Measurements from ENCODE around the gene ABCC5.
"Not testable (repeated sequence)": the region's sequence is repeated elsewhere in the genome, so short reads cannot be mapped to it uniquely, and the experiment has no call there.

The ABCC5 gene

DNA sequence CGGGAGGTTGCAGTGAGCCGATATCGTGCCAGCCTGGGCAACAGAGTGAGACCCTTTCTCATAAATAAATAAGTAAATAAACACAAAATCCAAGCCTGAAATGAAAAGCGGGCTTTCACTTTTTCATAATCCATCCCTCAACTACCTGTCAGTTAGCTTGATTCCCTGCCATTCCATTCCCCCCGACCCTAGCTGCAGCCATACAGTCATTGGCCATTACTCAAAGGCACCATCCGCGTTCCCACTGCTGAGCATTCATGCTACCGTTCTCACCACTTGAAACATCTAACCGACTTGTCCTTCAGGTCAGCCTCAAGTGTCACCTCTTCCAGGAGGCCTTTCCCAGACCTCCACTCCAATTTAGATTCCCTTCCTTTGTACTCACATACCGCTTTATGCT is 131.9 kb downstream of the ABCC5 start:
- DNase-seq (ENCODE audit: low spot score): no peak

DNA sequence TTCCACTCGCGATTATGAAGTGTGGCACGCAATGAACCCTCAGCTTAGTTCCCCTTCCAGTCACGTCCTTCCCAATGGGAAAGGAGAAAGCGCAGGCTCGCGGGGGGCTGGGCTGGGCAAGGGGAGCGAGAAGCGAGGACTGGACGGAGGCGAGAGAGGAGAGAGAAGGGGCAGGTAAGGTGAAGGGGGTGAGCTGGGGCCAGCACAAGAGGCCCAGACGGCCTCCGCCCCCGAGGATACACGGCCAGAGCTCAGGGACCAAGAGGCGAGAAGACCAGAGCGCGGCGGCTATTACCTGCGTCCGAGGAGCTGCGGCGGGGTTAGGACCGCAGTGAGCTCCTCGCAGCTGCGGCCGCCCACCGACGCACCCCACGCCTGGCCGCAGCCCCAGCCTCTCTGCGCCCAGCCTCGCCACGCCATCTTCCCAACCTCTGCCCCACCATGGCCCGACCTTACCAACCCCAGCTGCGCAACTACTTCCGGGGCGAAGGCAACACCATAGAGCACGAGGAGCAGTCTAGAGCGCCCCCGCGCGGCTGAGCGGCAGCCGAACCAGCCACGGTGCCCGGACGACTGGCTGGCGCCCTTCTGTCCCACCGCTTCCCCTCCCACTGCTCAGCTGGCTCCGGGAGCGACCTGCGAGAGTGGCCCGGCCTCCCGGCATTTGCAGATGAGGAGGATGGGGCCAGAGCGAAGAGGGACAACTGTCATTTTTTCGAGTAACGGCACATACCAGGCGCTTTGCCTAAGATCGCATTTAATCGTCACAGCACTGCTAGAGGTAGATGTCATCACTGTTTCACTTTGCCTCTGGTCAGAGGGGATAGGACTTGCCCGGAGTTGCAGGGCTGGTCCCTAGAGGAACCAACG is 133.0 kb downstream of the ABCC5 start, which contains the start of gene PARL:
PARL (minus strand) TSS at position 454 of the 870 bp plus-strand sequence; CDS start at position 420, 34 bp downstream.
- DNase-seq (ENCODE audit: low spot score): peak; percentile 95

DNA sequence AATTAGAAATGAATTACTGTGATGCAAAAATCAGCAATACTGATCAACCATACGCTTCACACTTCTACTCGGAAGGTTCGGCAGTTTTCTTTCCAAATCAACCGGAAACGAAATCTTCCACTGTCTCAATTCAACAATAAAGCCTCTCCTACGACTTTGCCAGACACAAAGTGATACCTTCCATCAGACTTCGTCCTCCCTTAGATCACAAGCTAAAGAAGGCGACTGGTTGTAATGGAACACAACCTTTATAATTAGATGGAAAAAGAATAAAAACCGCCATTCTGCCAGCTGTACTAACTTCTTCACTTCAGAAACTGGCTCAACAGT is 133.6 kb downstream of the ABCC5 start:
- no peak for DNase-seq (ENCODE audit: low spot score)

DNA sequence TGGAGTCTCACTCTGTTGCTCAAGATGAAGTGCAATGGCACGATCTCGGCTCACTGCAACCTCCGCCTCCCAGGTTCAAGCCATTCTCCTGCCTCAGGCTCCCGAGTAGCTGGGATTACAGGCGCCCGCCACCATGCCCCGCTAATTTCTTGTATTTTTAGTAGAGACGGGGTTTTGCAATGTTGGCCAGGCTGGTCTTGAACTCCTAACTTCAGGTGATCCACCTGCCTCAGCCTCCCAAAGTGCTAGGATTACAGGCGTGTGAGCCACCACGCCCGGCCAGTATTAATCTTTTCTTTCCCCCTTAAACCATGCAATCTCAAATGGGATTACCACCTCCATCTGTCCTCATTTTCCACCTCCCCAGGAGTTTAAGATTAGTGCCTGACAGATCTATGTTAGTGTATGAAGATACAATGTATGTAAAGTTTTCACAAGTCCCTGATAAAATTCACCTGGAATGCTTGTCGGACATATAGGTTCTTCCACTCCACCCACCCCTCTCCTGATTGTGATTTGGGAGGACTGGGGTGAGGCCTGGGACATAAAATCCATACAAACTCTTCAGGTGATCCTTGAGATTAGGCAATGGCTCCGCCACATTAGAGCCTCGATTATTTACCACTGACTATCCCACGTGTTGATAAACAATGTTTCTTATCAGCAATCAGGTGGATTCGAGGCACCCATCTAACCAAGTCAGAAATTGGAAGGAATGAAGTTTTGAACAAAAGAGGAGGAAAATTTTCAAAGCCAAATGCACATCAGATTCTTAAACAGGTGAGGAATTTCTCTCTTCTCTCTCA is 134.2 kb downstream of the ABCC5 start:
- DNase-seq (ENCODE audit: low spot score): no peak

DNA sequence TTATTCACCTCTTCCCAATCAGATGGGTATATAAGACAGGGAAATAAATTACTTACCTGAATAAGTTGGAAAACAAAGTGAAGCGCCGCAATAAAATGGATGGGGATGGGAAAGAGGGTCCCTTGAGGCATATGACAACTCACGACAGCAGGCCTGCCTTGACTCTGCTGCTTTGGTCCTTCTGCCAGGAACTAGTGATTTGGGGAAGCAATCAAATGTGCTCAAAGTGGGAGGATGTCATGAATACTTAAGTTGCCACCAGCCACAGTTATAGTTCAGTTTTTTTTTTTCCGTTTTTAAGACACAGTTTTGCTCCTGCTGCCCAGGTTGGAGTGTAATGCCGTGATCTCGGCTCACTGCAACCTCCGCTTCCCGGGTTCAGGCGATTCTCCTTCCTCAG is 137.6 kb downstream of the ABCC5 start:
- DNase-seq (ENCODE audit: low spot score): no peak

DNA sequence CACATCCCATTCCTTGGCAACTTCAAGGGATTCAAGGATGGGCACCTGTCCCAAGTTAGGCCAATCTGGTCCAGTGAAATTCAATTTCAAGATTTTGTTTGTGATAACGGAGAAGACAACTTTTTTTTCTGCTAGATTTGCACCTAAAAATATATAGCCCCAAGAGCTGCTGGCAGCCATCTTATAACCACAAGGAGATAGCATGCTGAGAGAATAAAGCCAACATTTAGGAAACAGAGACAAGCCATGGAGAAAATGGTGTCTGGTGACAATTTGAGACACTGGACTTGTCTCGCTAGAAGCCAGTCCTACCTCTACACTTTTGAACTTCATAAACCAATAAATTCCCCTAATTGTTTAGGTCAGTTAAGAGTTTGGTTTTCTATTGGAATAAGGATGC is 138.4 kb downstream of the ABCC5 start:
- DNase-seq (ENCODE audit: low spot score): no peak

DNA sequence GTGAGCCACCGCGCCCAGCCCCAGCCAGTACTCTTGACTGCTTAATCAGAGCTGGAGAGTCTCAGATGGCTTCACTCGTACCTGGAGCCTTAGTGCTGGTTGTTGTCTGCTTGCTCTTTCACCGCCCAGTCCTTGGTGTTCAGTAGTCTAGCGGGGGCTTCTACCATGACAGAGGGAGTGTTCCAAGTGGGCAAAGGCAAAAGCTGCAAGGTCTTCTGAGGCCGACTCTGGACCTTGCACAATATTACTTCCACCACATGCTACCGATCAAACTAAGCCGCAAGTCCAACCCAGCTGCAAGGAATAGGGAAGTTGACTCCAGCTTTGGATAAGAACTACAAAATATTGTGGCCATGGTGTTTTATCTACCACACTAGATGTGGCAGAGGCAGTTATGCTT is 139.6 kb downstream of the ABCC5 start:
- DNase-seq (ENCODE audit: low spot score): no peak

DNA sequence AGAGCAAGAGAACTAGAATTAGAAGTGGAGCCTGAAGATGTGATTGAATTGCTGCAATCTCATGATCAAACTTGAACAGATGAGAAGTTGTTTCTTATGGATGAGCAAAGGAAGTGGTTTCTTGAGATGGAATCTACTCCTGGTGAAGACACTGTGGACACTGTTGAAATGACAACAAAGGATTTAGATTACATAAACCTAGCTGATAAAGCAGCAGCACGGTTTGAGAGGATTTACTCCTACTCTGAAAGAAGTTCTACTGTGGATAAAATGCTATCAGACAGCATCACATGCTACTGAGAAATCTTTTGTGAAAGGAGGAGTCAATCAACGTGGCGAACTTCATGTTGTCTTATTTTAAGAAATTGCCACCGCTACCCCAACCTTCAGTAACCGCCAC is 140.5 kb downstream of the ABCC5 start:
- DNase-seq (ENCODE audit: low spot score): not testable (repeated sequence)

DNA sequence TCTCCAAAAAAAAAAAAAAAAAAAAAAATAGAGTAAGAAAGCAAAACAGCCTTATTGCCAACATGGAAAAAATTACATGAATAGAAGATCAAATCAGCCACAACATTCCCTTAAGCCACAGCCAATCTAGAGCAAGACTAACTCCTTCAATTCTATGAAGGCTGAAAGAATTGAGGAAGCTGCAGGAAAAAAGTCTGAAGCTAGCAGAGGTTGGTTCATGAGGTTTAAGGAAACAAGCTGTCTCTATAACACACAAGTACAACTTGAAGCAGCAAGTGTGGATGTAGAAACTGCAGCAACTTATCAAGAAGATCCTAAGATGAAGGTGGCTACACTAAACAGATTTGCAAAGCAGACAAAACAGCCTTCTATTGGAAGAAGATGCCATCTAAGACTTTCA is 142.3 kb downstream of the ABCC5 start:
- DNase-seq (ENCODE audit: low spot score): no peak

DNA sequence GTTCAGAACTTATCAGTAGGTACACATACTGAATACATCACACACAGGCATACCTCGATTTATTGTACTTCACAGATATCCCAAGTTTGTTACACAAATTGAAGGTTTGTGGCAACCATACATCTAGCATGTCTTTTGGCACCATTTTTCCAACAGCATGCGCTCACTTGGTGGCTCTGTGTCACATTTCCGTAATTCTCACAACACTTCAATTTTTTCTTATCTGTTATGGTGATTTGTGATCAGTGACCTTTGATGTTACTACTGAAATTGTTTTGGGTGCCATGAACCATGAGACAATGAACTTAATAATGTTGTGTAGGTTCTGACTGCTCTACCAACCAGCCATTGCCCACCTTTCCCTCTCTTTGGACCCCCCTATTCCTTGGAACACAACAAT is 143.8 kb downstream of the ABCC5 start:
- DNase-seq (ENCODE audit: low spot score): no peak

DNA sequence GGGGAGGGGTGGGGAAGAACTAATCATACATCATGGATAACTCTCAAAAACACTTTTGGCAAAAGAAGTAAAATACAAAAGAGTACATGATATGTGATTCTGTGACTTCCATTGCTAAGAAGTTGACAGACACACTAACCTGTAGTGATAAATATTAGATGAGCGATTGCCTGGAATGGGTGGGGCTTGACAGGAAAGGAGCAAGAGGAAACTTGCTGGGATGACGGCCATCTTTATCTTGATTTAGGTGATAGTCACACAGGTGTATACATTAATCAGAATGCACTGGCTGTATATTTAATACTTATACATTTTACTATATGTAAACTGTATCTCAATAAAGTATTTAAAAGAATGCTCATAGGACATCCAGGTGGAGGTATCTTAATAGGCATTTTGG is 146.1 kb downstream of the ABCC5 start:
- no peak for DNase-seq (ENCODE audit: low spot score)

DNA sequence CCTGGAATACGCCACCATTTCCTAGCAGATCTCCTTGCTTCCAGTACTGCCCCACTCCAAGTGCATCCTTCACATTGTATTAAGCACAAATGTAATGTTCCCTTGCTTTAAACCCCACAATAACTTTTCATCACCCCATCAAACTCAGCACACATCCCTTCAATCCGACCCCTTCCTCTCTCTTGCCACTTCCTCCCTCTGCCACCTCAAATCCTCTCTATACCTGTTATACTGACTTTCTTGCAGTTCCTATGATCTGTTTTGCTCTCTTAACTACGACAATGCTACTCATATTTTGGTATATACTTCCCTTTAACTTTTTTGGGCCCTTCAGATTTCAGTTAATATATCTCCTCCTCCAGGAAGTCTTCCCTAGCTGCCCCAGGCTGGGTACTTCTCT is 147.1 kb downstream of the ABCC5 start:
- DNase-seq (ENCODE audit: low spot score): no peak
